HG03378 (cell line): ENCODE results near the gene DBNL.

ENCODE experiments used
- ATAC-seq: cut with Tn5 transposase; IDR thresholded peaks from one replicate; pipeline ENCODE4 v1.9.1; 2021; ENCODE audit warnings: mild to moderate bottlenecking, moderate library complexity; ENCODE audit not compliant: unreplicated experiment

Gene DBNL

DNA sequence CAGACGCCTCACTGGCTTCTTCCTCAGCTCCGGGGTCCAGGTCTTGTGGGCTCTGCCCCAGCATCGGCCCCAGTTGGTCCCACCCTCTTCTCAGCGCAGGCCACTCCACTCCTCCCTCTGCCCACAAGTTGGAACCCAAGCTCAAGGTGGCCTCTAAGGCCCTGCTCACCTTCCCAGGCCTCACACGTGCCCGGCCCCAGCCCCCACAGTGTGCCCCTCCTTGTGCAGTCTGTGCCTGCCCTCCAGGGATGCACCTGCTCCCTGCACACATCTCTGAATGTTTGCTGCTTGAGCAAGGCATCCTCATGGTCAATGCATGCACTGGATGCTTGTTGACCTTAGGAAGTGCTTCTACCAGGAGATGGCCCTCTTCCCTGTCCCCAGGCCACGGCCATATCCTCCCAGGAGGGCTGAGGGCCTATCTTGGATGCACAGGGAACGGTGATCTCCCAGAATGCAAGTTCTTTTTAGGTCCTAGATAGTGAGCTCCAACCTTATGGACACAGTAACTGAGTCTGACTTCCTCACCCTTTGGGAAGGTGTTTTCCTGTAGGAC lies 51.9 kb downstream of the DBNL start:
- ATAC-seq, result no peak

GRCh38 chr7:44097064-44097932 lies 52.8 kb downstream of the DBNL start:
- peak; percentile 77 for ATAC-seq

- ATAC-seq, result no peak
Observed at GRCh38 chr7:44098092-44099068, 53.9 kb downstream of the DBNL start.

DNA sequence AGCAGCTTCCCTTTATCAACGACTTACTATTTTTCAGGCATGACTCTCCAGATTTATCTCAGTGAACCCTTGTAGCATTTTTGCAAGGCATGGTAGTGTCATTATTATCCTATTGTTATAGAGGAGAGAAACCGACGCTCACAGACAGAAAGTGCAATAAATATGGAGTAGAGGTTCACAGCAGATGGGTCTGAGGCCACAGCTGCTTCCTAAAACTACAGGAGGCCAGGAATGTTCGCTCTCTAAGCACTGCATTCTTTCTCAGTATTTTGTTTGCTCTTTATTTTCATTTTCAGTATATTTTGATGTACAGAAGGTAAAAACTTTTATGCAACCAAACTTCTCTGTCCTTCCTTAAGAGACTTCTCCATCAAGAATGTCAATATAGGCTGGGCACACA lies 55.2 kb downstream of the DBNL start:
- ATAC-seq, result no peak

- ATAC-seq, result no peak
Observed at GRCh38 chr7:44100458-44101302, 56.2 kb downstream of the DBNL start.

- no peak for ATAC-seq
Observed at GRCh38 chr7:44101303-44101965, 56.9 kb downstream of the DBNL start.

DNA sequence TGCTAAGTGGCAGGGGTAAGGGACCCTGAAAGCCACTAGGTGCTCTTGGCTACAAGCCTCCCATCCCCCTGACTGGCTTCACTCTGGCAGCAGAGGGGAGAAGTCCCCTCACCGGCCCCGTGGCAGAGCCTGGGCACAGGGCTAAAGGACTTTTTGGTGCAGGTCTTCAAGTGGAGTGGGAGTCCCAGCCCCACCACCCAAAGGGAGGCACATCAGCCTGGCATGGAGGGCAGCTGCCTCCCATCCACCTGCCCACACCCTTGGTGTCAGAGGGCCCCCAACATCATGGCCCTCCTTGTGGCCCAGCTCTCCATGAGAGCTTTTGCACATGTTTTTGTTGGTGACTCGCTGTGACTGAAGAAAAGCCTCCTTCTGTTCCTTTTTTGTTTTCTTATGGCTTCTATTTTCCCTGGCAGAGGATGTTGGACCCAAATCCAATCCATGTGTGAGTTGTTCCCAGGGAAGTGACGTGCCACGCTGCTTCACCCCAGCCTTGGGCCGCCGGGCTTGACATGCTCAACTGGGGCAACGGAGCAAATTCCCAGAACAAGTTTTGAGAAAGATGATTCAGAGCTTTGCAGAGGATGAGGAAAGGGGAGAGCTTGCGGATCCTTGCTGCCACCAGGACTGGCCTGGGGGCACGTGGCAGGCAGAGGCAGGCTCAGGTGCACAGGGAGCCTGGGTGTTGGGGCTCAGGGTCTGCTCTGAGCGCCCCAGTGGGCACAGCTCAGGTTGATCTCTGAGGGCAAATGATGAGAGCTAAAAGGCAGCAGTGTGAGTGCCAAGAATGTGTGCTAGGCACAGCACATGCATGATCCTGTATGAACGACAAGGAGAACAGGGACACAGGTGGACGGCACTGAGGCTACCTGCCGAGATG lies 57.7 kb downstream of the DBNL start:
- no peak for ATAC-seq

DNA sequence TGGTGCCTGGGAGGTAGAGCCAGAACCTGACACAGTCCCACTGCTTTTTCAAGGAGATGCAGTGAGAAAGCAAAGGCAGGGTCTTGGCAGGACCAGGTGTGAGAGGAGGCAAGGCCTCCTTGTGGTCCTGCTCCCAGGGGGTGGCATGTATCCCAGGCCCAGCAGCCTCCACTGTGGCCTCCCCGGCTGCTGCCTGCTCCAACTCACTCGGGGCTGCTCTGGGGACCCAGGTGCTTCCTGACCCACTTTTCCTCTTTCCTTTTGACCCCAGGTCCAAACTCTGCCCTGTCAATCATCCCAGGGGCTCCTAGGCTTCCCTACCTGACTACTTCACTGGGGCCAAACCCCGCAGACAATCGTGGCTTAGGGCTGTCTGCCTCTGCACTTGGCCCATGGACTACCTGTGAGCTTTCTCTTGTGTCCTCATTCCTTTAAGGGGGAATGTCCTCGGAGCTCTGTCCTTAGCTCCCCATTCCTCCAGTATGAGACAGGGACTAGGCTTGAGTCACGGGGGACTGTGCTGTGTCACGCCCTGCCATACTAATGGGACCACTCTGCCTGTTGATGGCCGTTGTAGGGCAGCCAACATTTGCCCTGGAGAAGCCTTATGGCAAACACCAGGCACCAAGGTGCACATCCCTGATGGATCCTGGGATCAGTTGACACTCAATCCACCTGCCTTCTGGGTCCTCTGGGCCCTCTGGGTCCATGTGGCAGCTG lies 58.5 kb downstream of the DBNL start:
- ATAC-seq, result no peak

GRCh38 chr7:44103566-44103922 lies 59.0 kb downstream of the DBNL start:
- no peak for ATAC-seq

GRCh38 chr7:44103923-44104859 lies 59.7 kb downstream of the DBNL start, which contains the start of gene AEBP1:
Gene AEBP1, plus strand, starts transcription at chr7:44104345. Its CDS starts 321 bp downstream, at chr7:44104666.
- ATAC-seq, result no peak

- ATAC-seq, result no peak
Observed at GRCh38 chr7:44104860-44105771, 60.6 kb downstream of the DBNL start.

DNA sequence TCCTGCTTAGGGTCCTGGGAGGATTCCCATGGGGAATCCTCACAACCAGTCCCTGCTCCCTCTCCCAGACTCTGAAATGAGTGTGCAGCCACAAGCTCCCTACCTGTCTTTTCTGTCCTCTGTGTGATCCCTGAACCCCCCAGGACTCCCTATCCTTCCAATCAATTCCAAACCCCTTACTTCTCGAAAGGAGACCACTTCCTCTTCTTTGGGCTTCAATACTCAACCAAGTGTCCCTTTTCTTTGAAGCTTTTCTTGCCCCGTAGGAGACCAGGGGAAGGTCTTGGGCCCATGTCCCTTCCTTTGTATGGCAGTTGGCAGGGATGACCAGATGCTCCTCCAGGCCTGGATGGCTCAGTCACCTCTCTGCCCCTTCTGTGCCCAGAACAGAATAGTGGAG lies 61.3 kb downstream of the DBNL start:
- ATAC-seq, result no peak

DNA sequence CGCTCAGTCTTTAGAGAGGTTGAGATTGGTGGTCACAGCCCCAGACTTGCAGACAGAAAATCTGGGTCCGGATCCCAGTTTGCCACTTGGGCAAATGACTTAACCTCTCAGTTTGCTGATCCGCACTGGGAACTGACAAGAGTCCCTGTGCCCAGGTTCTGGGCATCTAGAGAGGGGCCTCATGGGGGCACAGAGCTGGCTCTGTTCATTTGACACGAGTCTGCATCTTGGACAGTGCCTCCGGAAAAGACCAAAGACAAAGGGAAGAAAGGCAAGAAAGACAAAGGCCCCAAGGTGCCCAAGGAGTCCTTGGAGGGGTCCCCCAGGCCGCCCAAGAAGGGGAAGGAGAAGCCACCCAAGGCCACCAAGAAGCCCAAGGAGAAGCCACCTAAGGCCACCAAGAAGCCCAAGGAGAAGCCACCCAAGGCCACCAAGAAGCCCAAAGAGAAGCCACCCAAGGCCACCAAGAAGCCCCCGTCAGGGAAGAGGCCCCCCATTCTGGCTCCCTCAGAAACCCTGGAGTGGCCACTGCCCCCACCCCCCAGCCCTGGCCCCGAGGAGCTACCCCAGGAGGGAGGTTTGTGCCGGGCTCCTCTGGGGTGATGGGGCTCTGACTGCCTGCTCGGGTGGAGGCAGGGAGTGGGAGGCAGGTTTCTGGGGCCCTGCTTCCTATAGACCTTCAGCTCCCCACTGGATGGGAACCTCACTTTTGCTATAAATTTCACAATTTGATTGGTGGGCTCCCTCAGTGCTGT lies 62.0 kb downstream of the DBNL start:
- ATAC-seq, result no peak

- no peak for ATAC-seq
Observed at GRCh38 chr7:44107116-44107960, 62.8 kb downstream of the DBNL start.
